ENCODE results near the gene MTNR1A.
"Not testable (repeated sequence)": the region's sequence is repeated elsewhere in the genome, so short reads cannot be mapped to it uniquely, and the experiment has no call there.

MTNR1A gene

GRCh38 chr4:186523927-186524326 is 31.4 kb downstream of the MTNR1A start:
- not testable (repeated sequence) for H3K36me3 ChIP-seq (ENCODE audit: insufficient read depth, low read length); H3K27me3 ChIP-seq (ENCODE audit: control insufficient read depth in 1 of 2, insufficient read depth in 2 of 2, low read length in 2 of 2); H3K4me1 ChIP-seq (ENCODE audit: insufficient read depth, low read length); H3K9ac ChIP-seq (ENCODE audit: low read length); H3K27ac ChIP-seq (ENCODE audit: low read depth, low read length); H3K9me3 ChIP-seq (ENCODE audit: low read length); H3K4me3 ChIP-seq (ENCODE audit: low read depth in 1 of 2, low read length in 2 of 2)

DNA sequence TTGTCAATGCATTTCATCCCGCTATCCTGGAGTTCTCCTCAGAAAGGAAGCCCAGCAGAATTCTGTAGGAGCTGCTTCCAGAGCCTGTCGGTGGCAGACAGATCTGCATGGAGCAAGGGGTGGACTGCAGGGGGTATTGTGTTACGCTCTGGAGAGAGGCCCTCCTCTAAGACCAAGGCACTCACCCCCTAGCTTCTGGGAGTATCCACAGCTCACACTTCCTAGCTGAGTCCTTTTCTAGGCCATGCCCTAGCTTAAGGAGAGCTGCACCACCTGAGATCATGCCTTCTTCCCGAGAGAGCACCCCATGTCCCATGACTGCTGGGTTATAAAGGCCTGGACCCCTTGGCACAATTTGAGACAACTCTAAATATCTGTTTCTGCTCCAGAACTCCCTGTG is 39.1 kb downstream of the MTNR1A start:
- no peaks in the 10 kb centered on the region for H3K36me3 ChIP-seq (ENCODE audit: insufficient read depth, low read length)

GRCh38 chr4:186514271-186514950 is 41.0 kb downstream of the MTNR1A start:
- no peaks in the 10 kb centered on the region for H3K27me3 ChIP-seq (ENCODE audit: control insufficient read depth in 1 of 2, insufficient read depth in 2 of 2, low read length in 2 of 2)
- no peaks in the 10 kb centered on the region for H3K4me1 ChIP-seq (ENCODE audit: insufficient read depth, low read length)
- no peaks in the 10 kb centered on the region for H3K36me3 ChIP-seq (ENCODE audit: insufficient read depth, low read length)
- no peak overlapping the region for H3K4me3 ChIP-seq (ENCODE audit: low read depth in 1 of 2, low read length in 2 of 2)
- no peaks in the 10 kb centered on the region for H3K9me3 ChIP-seq (ENCODE audit: low read length)
- H3K9ac ChIP-seq (ENCODE audit: low read length), result no peak overlapping the region
- H3K27ac ChIP-seq (ENCODE audit: low read depth, low read length), result no peak overlapping the region

More for the DNA sequence above, 39.1 kb downstream of the MTNR1A start:
- Histone ChIP-seq H3K27me3 (ENCODE audit: control insufficient read depth in 1 of 2, insufficient read depth in 2 of 2, low read length in 2 of 2) (no peaks in the 10 kb centered on the region), H3K27ac (ENCODE audit: low read depth, low read length) (no peak overlapping the region), H3K4me1 (ENCODE audit: insufficient read depth, low read length) (no peaks in the 10 kb centered on the region), H3K4me3 (ENCODE audit: low read depth in 1 of 2, low read length in 2 of 2) (no peak overlapping the region), H3K9ac (ENCODE audit: low read length) (no peak overlapping the region), H3K9me3 (ENCODE audit: low read length) (no peaks in the 10 kb centered on the region)

DNA sequence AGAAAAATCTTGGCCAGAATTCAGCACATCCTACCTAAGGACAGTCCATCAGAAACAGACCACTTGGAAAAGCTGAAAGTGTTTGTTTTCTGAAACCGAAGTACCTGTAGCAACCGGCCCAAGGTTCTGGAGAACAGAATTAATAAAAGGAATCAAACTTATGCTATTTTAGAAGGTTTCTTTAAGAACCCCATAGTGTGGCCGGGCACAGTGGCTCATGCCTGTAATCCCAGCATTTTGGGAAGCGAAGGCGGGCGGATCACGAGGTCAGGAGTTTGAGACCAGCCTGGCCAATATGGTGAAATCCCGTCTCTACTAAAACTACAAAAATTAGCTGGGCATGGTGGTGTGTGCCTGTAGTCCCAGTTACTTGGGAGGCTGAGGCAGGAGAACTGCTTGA is 50.6 kb downstream of the MTNR1A start:
- H3K27me3 ChIP-seq (ENCODE audit: control insufficient read depth in 1 of 2, insufficient read depth in 2 of 2, low read length in 2 of 2); H3K36me3 ChIP-seq (ENCODE audit: insufficient read depth, low read length); H3K9ac ChIP-seq (ENCODE audit: low read length); H3K27ac ChIP-seq (ENCODE audit: low read depth, low read length); H3K4me3 ChIP-seq (ENCODE audit: low read depth in 1 of 2, low read length in 2 of 2); H3K4me1 ChIP-seq (ENCODE audit: insufficient read depth, low read length); H3K9me3 ChIP-seq (ENCODE audit: low read length): not testable (repeated sequence)

GRCh38 chr4:186502231-186502630 is 53.1 kb downstream of the MTNR1A start:
- Histone ChIP-seq H3K27ac (ENCODE audit: low read depth, low read length) (no peak overlapping the region), H3K36me3 (ENCODE audit: insufficient read depth, low read length) (no peaks in the 10 kb centered on the region), H3K9me3 (ENCODE audit: low read length) (no peaks in the 10 kb centered on the region), H3K4me1 (ENCODE audit: insufficient read depth, low read length) (no peaks in the 10 kb centered on the region), H3K4me3 (ENCODE audit: low read depth in 1 of 2, low read length in 2 of 2) (no peak overlapping the region), H3K9ac (ENCODE audit: low read length) (no peak overlapping the region), H3K27me3 (ENCODE audit: control insufficient read depth in 1 of 2, insufficient read depth in 2 of 2, low read length in 2 of 2) (no peaks in the 10 kb centered on the region)

DNA sequence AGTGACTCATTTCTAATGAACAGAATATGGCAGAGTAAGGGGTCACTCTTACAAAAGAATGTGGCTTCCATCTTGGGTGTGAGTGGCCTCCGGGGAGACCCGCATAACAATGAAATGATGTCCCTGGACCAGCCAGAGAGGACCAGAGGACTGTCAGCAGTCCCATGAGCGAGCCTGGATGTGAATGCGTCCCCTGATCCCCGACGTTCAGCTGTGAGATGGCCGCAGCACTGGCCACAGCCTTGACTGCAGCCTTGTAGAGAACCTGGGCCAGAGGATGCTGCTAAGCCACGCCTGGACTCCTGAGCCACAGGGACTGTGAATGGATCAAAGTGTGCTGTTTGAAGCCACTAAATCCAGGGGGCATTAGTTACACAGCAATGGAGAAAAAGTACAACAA is 53.8 kb downstream of the MTNR1A start:
- H3K27me3 ChIP-seq (ENCODE audit: control insufficient read depth in 1 of 2, insufficient read depth in 2 of 2, low read length in 2 of 2), result no peaks in the 10 kb centered on the region
- no peaks in the 10 kb centered on the region for H3K36me3 ChIP-seq (ENCODE audit: insufficient read depth, low read length)
- H3K27ac ChIP-seq (ENCODE audit: low read depth, low read length), result no peak overlapping the region
- no peaks in the 10 kb centered on the region for H3K4me1 ChIP-seq (ENCODE audit: insufficient read depth, low read length)
- no peaks in the 10 kb centered on the region for H3K9me3 ChIP-seq (ENCODE audit: low read length)
- H3K9ac ChIP-seq (ENCODE audit: low read length), result no peak overlapping the region
- no peak overlapping the region for H3K4me3 ChIP-seq (ENCODE audit: low read depth in 1 of 2, low read length in 2 of 2)

DNA sequence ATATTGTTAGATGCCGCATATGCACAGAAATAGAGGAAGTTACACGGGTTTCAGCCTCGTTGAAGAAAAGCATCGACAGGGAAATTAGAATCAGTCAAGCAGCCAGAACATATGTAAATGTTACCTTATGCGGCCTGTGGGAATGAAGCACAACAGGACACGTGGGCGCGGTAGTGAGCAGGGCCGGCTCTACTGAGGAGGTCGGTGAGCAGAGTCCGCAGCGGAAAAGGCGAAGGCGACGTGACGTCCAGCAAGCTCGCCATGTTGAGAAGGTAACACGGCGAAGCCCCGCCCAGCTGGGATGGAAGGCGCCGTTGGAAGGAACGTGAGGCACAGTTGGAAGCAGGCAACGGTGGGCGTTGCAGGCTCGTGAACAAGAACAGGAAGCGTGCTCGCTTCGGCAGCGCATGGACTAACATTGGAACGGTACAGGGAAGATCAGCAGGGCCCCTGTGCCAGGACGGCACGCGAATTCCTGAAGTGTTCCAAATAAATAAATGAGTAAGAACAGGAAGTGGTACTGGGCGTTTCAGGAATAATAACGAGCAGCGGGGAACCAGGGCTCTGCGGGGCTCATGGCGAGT is 54.6 kb downstream of the MTNR1A start:
- no peaks in the 10 kb centered on the region for H3K4me1 ChIP-seq (ENCODE audit: insufficient read depth, low read length)
- no peak overlapping the region for H3K4me3 ChIP-seq (ENCODE audit: low read depth in 1 of 2, low read length in 2 of 2)
- H3K27me3 ChIP-seq (ENCODE audit: control insufficient read depth in 1 of 2, insufficient read depth in 2 of 2, low read length in 2 of 2), result no peaks in the 10 kb centered on the region
- H3K36me3 ChIP-seq (ENCODE audit: insufficient read depth, low read length), result no peaks in the 10 kb centered on the region
- H3K27ac ChIP-seq (ENCODE audit: low read depth, low read length), result no peak overlapping the region
- no peak overlapping the region for H3K9ac ChIP-seq (ENCODE audit: low read length)
- no peaks in the 10 kb centered on the region for H3K9me3 ChIP-seq (ENCODE audit: low read length)

DNA sequence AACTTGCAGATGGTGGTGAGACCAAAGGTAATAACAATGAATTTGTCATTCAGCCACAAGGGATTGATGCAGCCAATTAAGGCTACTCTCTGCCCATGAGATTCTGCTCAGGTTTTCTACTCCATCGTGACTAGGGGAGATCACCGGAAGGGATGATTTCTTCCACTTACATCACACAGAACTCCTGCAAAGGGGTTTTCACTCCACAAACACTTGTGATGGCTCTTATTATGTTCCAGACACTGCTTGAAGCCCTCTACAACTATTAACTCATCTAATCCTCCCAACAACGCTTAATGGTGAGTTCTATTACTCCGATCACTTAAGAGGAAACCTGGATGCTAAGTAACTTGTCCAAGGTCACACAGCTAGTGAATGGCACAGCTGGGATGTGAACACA is 55.9 kb downstream of the MTNR1A start:
- H3K36me3 ChIP-seq (ENCODE audit: insufficient read depth, low read length), result no peaks in the 10 kb centered on the region
- H3K9ac ChIP-seq (ENCODE audit: low read length), result no peak overlapping the region
- H3K27me3 ChIP-seq (ENCODE audit: control insufficient read depth in 1 of 2, insufficient read depth in 2 of 2, low read length in 2 of 2), result no peaks in the 10 kb centered on the region
- no peak overlapping the region for H3K27ac ChIP-seq (ENCODE audit: low read depth, low read length)
- no peak overlapping the region for H3K4me3 ChIP-seq (ENCODE audit: low read depth in 1 of 2, low read length in 2 of 2)
- H3K9me3 ChIP-seq (ENCODE audit: low read length), result no peaks in the 10 kb centered on the region
- no peaks in the 10 kb centered on the region for H3K4me1 ChIP-seq (ENCODE audit: insufficient read depth, low read length)

- H3K36me3 ChIP-seq (ENCODE audit: insufficient read depth, low read length), result no peaks in the 10 kb centered on the region
- H3K9ac ChIP-seq (ENCODE audit: low read length), result no peak overlapping the region
- no peaks in the 10 kb centered on the region for H3K27me3 ChIP-seq (ENCODE audit: control insufficient read depth in 1 of 2, insufficient read depth in 2 of 2, low read length in 2 of 2)
- H3K9me3 ChIP-seq (ENCODE audit: low read length), result no peaks in the 10 kb centered on the region
- H3K4me3 ChIP-seq (ENCODE audit: low read depth in 1 of 2, low read length in 2 of 2), result no peak overlapping the region
- no peaks in the 10 kb centered on the region for H3K4me1 ChIP-seq (ENCODE audit: insufficient read depth, low read length)
- no peak overlapping the region for H3K27ac ChIP-seq (ENCODE audit: low read depth, low read length)
Observed at GRCh38 chr4:186497043-186497442, 58.3 kb downstream of the MTNR1A start.

DNA sequence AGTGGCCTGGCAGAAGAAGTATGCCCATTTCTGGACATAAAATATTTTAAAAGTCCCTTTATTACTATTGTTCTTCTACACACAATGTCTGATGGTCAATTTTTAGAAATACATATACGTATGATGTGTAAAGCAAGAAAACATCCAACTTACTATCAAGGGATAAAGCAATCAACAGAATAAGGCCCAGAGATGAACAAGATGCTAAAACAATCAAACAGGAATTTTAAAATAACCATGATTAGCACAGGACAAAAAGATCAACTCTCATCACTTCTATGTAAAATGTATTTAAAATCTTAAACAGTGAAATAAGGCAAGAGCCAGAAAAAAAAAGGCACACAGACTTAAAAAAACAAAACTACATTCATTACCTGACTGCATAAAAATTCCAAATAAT is 60.9 kb downstream of the MTNR1A start:
- Histone ChIP-seq H3K27ac (ENCODE audit: low read depth, low read length) (no peak overlapping the region), H3K4me3 (ENCODE audit: low read depth in 1 of 2, low read length in 2 of 2) (no peak overlapping the region), H3K4me1 (ENCODE audit: insufficient read depth, low read length) (no peaks in the 10 kb centered on the region), H3K9ac (ENCODE audit: low read length) (no peak overlapping the region), H3K9me3 (ENCODE audit: low read length) (no peaks in the 10 kb centered on the region), H3K36me3 (ENCODE audit: insufficient read depth, low read length) (no peaks in the 10 kb centered on the region), H3K27me3 (ENCODE audit: control insufficient read depth in 1 of 2, insufficient read depth in 2 of 2, low read length in 2 of 2) (no peaks in the 10 kb centered on the region)

GRCh38 chr4:186487726-186488125 is 67.6 kb downstream of the MTNR1A start:
- no peak overlapping the region for H3K4me3 ChIP-seq (ENCODE audit: low read depth in 1 of 2, low read length in 2 of 2)
- H3K4me1 ChIP-seq (ENCODE audit: insufficient read depth, low read length), result peaks cover 9% of the 10 kb centered on the region
- H3K9me3 ChIP-seq (ENCODE audit: low read length), result no peaks in the 10 kb centered on the region
- H3K27ac ChIP-seq (ENCODE audit: low read depth, low read length), result no peak overlapping the region
- H3K9ac ChIP-seq (ENCODE audit: low read length), result no peak overlapping the region
- H3K27me3 ChIP-seq (ENCODE audit: control insufficient read depth in 1 of 2, insufficient read depth in 2 of 2, low read length in 2 of 2), result no peaks in the 10 kb centered on the region
- no peaks in the 10 kb centered on the region for H3K36me3 ChIP-seq (ENCODE audit: insufficient read depth, low read length)

- H3K4me1 ChIP-seq (ENCODE audit: insufficient read depth, low read length), result peaks cover 9% of the 10 kb centered on the region
- H3K4me3 ChIP-seq (ENCODE audit: low read depth in 1 of 2, low read length in 2 of 2), result peak overlapping the region in 1 of 2 donors; percentile 49
- H3K36me3 ChIP-seq (ENCODE audit: insufficient read depth, low read length), result no peaks in the 10 kb centered on the region
- no peaks in the 10 kb centered on the region for H3K27me3 ChIP-seq (ENCODE audit: control insufficient read depth in 1 of 2, insufficient read depth in 2 of 2, low read length in 2 of 2)
- no peak overlapping the region for H3K9ac ChIP-seq (ENCODE audit: low read length)
- no peaks in the 10 kb centered on the region for H3K9me3 ChIP-seq (ENCODE audit: low read length)
- H3K27ac ChIP-seq (ENCODE audit: low read depth, low read length), result no peak overlapping the region
Observed at GRCh38 chr4:186486172-186486571, 69.2 kb downstream of the MTNR1A start.
